Natural killer cell (primary cell): ENCODE measurements around the gene NKAPD1. TPM values are rescaled to one million over a fixed set of nuclear protein-coding genes. Genes with fewer than 3 reads are reported as not detected.
A peak's percentile ranks its signal among the peaks of the same experiment; 100 is the strongest.

Source experiments
- ATAC-seq, 3 donors: fragments of 150-1000 bp in 2 of 3; fragments of 200-7000 bp in 1 of 3; cut with Tn5 transposase; 1 replicate in 1 of 3; 2 replicates in 2 of 3; pipeline ENCODE4 v1.10.0; 2021; ENCODE audit warnings: mild to moderate bottlenecking in 2 of 3, moderate library complexity in 2 of 3
- DNase-seq, 2 donors: peaks; one replicate each; pipeline versions ENCODE4 v3.0.0 to v3.0.0-alpha.2; 2013 to 2021; ENCODE audit warnings: mixed read lengths in 1 of 2
- H3K27ac ChIP-seq: one replicate; pipeline ENCODE4 v1.5.1; 2013; ENCODE audit warnings: mild to moderate bottlenecking, low read length
- H3K27me3 ChIP-seq: one replicate; pipeline ENCODE4 v1.6.1; 2013; ENCODE audit warnings: low read length; ENCODE audit not compliant: control insufficient read depth, insufficient read depth
- H3K36me3 ChIP-seq: one replicate; pipeline ENCODE4 v1.6.1; 2013; ENCODE audit warnings: low read length; ENCODE audit not compliant: control insufficient read depth, insufficient read depth
- H3K4me1 ChIP-seq: one replicate; pipeline ENCODE4 v1.6.1; 2013; ENCODE audit warnings: low read length; ENCODE audit not compliant: control insufficient read depth, insufficient read depth
- H3K4me3 ChIP-seq: one replicate; pipeline ENCODE4 v1.5.1; 2013; ENCODE audit warnings: low read length
- H3K9me3 ChIP-seq: one replicate; pipeline ENCODE4 v1.6.1; 2013; ENCODE audit warnings: low read length; ENCODE audit not compliant: control insufficient read depth, insufficient read depth
- H3K27ac Mint-ChIP-seq, 2 donors: one replicate each; pipeline ENCODE4 v1.8.0; 2022; ENCODE audit warnings: mild to moderate bottlenecking in 2 of 2, mixed read lengths in 2 of 2, moderate library complexity in 1 of 2
- H3K27me3 Mint-ChIP-seq, 2 donors: one replicate each; pipeline ENCODE4 v1.8.0; 2022; ENCODE audit warnings: low read depth in 2 of 2, mixed read lengths in 2 of 2
- H3K36me3 Mint-ChIP-seq: one replicate; pipeline ENCODE4 v1.8.0; 2022; ENCODE audit warnings: mixed read lengths
- H3K4me1 Mint-ChIP-seq, 2 donors: one replicate each; pipeline ENCODE4 v1.8.0; 2022; ENCODE audit warnings: mixed read lengths in 2 of 2
- H3K4me3 Mint-ChIP-seq: one replicate; pipeline ENCODE4 v1.8.0; 2022; ENCODE audit warnings: mild to moderate bottlenecking, moderate library complexity, mixed read lengths
- H3K9me3 Mint-ChIP-seq, 2 donors: one replicate each; pipeline ENCODE4 v1.8.0; 2022; ENCODE audit warnings: mixed read lengths in 2 of 2
- WGBS: methylation state at CpG from one replicate; pipeline ENCODE4 v1.1.7; 2013; ENCODE audit warnings: missing lambda C conversion rate; ENCODE audit not compliant: insufficient coverage; 5-methylcytosine and 5-hydroxymethylcytosine counted together
- intact Hi-C: fragments of 100-400 bp; cut with micrococcal nuclease; formaldehyde crosslinking; loops from one replicate; pipeline ENCODE4 v1.14.2; 2022
- total RNA-seq, 4 donors: library from RNA; stranded (reverse); fragments of 120-200 nt in 1 of 4; gene quantifications; one replicate each; pipeline versions ENCODE4 v1.2.3 to v1.2.4, GENCODE V29; 2013 to 2022
- TF ChIP-seq, protein P1 (sequence below): fragments of 200-600 bp; IDR thresholded peaks from one replicate; pipeline ENCODE4 v1.8.0; 2022; ENCODE audit warnings: antibody characterized with exemption

Gene NKAPD1
- total RNA-seq, 3 donors from 2014 or later (not counting 1 experiment from before 2014, with no cell fraction given): 12.6 to 14.9 (median 13.3) TPM

DNA sequence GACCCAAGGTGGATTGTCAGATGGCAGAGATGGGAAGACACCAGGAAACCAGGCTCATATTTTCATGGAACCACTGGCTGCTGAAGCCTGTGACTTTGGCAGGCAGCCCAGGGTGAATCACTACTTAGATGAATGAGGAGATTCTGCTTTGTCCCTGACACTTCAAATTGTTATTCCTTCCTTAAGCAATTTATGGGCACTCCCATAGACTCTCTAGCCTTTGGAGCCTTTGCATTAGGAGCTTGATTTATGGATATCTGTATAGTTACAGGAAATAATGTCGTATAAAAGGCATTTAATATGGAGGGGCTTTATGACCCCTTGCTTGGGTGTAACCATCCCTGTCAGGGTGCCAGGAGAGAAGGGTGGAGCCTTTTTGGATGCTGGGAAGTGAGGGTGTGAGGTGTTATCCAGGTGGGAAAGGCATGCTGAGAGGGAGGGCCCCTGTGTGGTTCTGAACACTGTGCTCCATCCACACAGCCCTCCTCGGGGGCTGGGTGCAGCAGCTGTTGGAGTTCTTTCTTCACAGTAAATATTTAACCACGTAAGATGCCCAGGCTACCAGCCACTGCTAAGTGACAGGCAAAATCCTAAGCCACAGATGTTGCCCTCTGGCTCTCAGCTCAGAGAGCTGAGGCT lies 54.5 kb downstream of the NKAPD1 start:
- no peaks in the 10 kb centered on the region for H3K27me3 Mint-ChIP-seq
- Histone ChIP-seq H3K27ac (no peak overlapping the region), H3K4me3 (no peak overlapping the region), H3K36me3 (no peaks in the 10 kb centered on the region), H3K27me3 (no peaks in the 10 kb centered on the region), H3K9me3 (no peaks in the 10 kb centered on the region), H3K4me1 (peaks cover 22% of the 10 kb centered on the region)
- ATAC-seq (no peak), DNase-seq (no peak)
- H3K27ac Mint-ChIP-seq: no peak overlapping the region
- intact Hi-C loops: no loop called here
- H3K4me1 Mint-ChIP-seq: peaks cover 13% of the 10 kb centered on the region in 2 donors
- TF ChIP-seq, protein P1, sequence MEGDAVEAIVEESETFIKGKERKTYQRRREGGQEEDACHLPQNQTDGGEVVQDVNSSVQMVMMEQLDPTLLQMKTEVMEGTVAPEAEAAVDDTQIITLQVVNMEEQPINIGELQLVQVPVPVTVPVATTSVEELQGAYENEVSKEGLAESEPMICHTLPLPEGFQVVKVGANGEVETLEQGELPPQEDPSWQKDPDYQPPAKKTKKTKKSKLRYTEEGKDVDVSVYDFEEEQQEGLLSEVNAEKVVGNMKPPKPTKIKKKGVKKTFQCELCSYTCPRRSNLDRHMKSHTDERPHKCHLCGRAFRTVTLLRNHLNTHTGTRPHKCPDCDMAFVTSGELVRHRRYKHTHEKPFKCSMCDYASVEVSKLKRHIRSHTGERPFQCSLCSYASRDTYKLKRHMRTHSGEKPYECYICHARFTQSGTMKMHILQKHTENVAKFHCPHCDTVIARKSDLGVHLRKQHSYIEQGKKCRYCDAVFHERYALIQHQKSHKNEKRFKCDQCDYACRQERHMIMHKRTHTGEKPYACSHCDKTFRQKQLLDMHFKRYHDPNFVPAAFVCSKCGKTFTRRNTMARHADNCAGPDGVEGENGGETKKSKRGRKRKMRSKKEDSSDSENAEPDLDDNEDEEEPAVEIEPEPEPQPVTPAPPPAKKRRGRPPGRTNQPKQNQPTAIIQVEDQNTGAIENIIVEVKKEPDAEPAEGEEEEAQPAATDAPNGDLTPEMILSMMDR: no peak
- WGBS: 70% methylated on average over 3 of the region's 3 CpGs
- no peaks in the 10 kb centered on the region for H3K36me3 Mint-ChIP-seq
- H3K4me3 Mint-ChIP-seq: no peak overlapping the region
- no peaks in the 10 kb centered on the region for H3K9me3 Mint-ChIP-seq

DNA sequence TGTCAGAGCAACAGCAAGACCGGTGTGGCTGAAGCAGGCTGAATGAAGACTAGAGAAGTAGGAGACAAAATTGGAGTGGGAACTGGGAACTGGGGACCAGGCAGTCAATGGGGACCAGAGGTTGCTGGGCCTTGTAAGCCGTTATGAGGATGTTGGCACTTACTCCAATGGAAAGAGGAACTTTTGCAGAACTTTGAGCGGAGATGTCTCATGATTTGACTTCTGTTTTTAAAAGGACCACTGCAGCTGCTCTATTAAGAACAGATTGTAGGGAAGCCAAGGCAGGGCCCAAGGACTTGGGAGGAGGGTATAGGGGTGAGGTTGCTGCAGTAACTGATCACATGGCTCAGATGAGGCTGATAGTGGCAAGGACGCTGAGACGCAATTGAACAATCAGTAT lies 55.6 kb downstream of the NKAPD1 start:
- H3K27ac Mint-ChIP-seq: no peak overlapping the region
- Histone ChIP-seq H3K4me1 (peaks cover 22% of the 10 kb centered on the region), H3K27ac (no peak overlapping the region), H3K36me3 (no peaks in the 10 kb centered on the region), H3K9me3 (no peaks in the 10 kb centered on the region), H3K4me3 (no peak overlapping the region), H3K27me3 (no peaks in the 10 kb centered on the region)
- H3K36me3 Mint-ChIP-seq: no peaks in the 10 kb centered on the region
- WGBS: 70% methylated on average over 5 of the region's 5 CpGs
- no peaks in the 10 kb centered on the region for H3K27me3 Mint-ChIP-seq
- intact Hi-C loops: no loop called here
- no peaks in the 10 kb centered on the region for H3K9me3 Mint-ChIP-seq
- DNase-seq (no peak), ATAC-seq (no peak)
- TF ChIP-seq, protein P1: no peak
- H3K4me3 Mint-ChIP-seq: no peak overlapping the region
- H3K4me1 Mint-ChIP-seq: peaks cover 13% of the 10 kb centered on the region in 2 donors

DNA sequence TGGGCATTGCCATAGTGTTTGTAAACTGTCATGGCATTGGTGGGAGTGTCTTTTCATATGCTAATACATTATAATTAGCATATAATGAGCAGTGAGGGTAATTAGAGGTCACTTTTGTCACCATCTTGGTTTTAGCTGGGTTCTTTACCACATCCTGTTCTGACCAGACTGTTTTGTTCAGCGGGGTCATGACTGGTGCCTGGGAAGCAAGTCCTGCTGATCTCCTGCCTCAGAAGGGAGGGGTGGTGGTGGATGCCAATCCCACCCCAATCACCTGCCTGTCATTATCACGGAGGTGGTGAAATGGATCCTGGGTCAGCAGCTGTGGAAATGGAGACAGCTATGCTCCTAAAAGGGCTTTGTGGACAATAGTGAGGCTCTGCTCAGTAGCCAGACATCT lies 58.6 kb downstream of the NKAPD1 start:
- Histone ChIP-seq H3K4me1 (peaks cover 22% of the 10 kb centered on the region), H3K9me3 (no peaks in the 10 kb centered on the region), H3K27me3 (no peaks in the 10 kb centered on the region), H3K27ac (no peak overlapping the region), H3K36me3 (no peaks in the 10 kb centered on the region), H3K4me3 (no peak overlapping the region)
- ATAC-seq (peak in 2 of 3 donors; percentile 45 to 49), DNase-seq (no peak)
- H3K27ac Mint-ChIP-seq: no peak overlapping the region
- no peaks in the 10 kb centered on the region for H3K36me3 Mint-ChIP-seq
- H3K4me1 Mint-ChIP-seq: peaks cover 13% of the 10 kb centered on the region in 2 donors
- H3K4me3 Mint-ChIP-seq: no peak overlapping the region
- TF ChIP-seq, protein P1: no peak
- WGBS: 26% methylated on average over 2 of the region's 2 CpGs
- no peaks in the 10 kb centered on the region for H3K27me3 Mint-ChIP-seq
- intact Hi-C loops: no loop called here
- H3K9me3 Mint-ChIP-seq: no peaks in the 10 kb centered on the region

DNA sequence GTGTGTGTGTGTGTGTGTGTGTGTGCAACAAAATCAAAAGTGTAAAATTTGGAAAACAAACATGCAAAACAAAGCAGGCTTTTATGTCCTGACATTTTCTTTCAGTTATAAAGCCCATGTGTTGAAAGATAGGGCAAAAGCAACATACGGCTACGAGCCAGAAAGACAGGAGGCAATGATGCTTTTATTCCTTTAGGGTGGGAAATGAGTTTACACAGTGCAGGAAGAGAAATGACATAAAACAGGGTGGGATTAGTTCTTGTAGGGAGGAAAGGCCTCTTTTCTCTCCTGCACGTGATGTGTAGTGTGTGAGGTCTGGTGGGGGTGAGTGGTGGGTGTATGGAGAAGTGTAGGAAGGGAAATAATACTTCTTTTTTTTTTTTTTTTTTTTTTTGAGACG lies 60.4 kb downstream of the NKAPD1 start:
- no peak overlapping the region for H3K4me3 ChIP-seq
- 92% methylated on average over 2 of the region's 4 CpGs for WGBS
- TF ChIP-seq, protein P1: no peak
- intact Hi-C loops: no loop called here
- Mint-ChIP-seq H3K27me3 (no peaks in the 10 kb centered on the region), H3K27ac (no peak overlapping the region), H3K4me3 (no peak overlapping the region), H3K36me3 (no peaks in the 10 kb centered on the region), H3K9me3 (no peaks in the 10 kb centered on the region), H3K4me1 (peaks cover 13% of the 10 kb centered on the region in 2 donors)
- no peak overlapping the region for H3K27ac ChIP-seq
- no peak for DNase-seq
- H3K36me3 ChIP-seq: no peaks in the 10 kb centered on the region
- peaks cover 22% of the 10 kb centered on the region for H3K4me1 ChIP-seq
- no peaks in the 10 kb centered on the region for H3K9me3 ChIP-seq
- no peaks in the 10 kb centered on the region for H3K27me3 ChIP-seq
- no peak for ATAC-seq
